Measurements from ENCODE around the gene SPATA6.
"Not testable (repeated sequence)": the region's sequence is repeated elsewhere in the genome, so short reads cannot be mapped to it uniquely, and the experiment has no call there.

SPATA6 gene

DNA sequence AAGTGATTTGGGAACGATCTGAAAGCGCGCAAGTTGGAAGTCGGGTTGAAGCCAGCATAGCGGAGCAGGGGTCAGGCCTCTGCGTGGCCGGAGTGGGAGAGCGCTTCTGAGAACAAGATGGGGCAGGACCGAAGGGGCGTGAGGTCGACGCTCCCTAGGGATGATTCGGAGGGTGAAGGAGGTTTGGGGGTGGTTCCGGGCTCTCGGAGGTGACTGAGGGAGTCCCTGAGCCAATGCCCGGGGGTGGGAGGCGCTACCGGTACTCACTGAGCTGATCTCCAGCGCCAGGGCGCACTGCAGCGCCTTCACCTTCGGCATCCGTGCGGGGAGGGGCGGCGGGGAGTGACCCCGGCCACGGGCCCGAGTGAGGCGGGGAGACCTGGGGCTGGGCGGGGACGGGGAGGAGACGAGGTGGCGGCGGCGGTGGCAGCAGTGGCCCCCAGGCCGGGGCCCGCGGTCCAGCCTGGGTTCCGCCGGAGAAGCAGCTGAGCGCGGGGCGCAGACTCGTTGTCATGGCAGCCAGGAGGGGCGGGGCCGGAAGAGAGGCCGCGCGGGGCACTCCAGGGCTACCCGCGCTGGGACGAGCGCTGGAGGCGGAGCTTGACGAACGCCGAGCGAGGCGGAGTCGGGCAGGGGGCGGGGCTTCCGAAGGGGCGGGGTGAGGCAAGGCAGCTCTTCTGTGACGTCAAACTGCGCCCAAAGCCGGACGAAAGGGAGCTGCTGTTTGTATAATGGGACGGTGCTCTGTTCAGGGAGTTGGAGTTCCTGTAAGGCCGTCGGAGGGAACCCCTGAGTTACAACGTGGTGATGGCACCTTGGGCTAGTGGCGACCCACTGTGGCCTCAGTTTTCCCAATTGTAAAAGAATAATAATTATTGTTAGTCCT lies at the start of gene SPATA6:
Gene SPATA6 (minus strand): TSS at position 514 of the 886 bp plus-strand sequence. CDS start 196 bp downstream, at position 318.
- peak; percentile 91 for DNase-seq

DNA sequence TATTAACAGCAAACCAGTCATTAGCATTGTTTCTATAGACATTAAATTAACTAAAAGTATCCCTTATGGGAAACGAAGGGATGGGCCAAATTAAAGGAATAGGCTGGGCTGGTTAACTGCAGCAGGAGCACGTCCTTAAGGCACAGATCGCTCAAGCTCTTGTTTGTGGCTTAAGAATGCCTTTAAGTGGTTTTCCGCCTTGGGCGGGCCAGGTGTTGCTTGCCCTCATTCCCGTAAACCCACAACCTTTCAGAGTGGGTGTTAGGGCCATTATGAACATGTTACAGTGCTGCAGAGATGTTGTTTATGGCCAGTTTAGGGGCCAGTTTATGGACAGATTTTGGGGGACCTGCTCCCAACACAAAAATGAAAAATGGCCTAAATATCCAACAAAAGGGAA lies 47.9 kb upstream of the SPATA6 start:
- DNase-seq: not testable (repeated sequence)

- no peak for DNase-seq
These were observed 34.9 kb upstream of the SPATA6 start for GRCh38 chr1:48506870-48507269.

DNA sequence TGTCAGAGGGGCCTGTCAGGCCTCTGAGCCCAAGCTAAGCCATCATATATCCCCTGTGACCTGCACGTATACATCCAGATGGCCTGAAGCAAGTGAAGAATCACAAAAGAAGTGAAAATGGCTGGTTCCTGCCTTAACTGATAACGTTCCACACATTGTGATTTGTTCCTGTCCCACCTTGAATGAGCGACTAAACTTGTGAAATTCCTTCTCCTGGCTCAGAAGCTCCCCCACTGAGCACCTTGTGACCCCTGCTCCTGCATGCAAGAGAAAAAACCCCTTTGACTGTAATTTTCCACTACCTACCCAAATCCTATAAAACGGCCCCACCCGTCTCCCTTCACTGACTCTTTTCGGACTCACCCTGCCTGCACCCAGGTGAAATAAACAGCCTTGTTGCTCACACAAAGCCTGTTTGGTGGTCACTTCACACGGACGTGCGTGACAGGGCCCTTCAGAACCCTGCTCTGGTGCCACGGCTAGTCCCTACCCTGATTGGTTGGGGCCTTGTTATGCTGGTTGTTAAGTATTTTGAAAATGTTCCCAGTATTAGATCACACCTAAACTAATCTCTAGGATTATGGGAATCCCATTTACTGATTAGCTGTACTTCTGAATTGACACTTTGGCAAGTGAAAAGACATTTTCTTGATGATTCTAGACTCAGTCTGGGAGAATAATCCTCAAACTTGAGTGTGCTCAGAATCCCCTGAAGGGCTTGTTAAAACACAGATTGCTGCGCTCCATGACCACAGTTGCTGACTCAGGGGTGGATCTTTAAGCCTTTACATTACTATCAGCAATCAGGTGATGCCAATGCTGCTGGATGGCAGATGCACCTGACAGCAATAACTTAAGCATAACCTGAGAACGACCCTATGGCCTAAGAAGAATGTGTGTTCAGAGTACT lies 28.8 kb upstream of the SPATA6 start:
- no peak for DNase-seq

GRCh38 chr1:48499211-48499735 lies 27.3 kb upstream of the SPATA6 start:
- peak; percentile 11 for DNase-seq

- peak; percentile 59 for DNase-seq
These were observed 26.2 kb upstream of the SPATA6 start for GRCh38 chr1:48498096-48498791.

DNA sequence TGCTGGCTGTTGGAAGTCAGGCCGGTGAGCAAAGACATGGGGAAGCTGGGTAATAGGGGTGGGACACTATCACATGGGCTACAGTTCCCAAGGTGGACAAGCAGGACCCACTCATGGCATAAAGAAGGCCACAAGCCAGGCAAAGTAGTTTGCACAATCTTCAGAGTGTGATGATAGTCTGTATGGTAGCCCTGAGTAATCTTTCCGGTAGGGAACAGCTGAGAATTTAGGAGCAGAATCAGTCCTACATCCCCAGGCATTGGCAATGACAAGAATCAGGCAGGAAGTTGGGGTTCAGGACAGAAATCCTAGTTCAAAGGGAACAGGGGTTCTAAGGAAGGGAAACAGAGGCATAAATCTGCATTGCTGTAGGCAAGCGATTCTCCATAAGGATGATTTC lies 23.9 kb upstream of the SPATA6 start:
- no peak for DNase-seq

DNA sequence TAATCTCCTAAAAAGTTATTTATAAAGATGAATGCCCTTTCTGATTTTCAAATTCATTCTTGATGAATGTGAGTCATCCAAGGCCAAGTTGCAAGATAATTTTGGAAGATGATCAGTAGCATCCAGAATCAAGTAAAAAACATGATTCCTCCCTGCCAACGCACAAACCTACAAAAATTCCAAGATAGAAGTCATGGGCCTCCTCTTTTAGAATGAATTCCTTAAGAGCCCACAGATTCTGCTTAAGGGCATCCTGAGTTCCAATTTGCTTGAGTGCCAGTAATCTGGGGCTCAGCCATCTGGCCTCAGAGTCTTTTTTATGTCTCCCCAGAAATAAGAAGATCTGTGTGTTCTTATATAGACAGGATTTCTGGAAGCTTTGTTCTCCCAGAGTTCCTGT lies 23.2 kb upstream of the SPATA6 start:
- DNase-seq: no peak

- DNase-seq: peak; percentile 34
These were observed 22.2 kb upstream of the SPATA6 start for GRCh38 chr1:48493970-48494769.

- DNase-seq: no peak
These were observed 21.0 kb upstream of the SPATA6 start for GRCh38 chr1:48493041-48493440.

DNA sequence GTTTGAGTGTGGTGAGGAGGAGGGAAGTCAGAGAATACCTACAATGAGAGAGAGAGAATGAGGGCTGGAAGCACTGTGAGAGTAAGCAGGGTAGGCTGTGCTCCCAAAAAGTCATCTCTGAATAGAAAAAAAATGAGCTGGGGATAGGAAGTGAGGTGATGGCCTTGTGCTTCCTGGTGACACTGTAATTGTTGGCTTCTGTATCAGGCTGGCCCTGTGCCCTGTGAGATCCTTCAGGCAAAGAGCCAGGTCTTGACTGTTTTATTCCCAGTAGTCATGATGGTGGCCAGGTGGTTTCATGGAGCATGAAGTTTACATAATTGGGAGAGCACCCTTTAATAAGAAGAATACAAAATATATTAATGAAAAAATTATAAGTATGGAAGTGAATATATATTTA lies 20.4 kb upstream of the SPATA6 start:
- DNase-seq: peak; percentile 80

DNA sequence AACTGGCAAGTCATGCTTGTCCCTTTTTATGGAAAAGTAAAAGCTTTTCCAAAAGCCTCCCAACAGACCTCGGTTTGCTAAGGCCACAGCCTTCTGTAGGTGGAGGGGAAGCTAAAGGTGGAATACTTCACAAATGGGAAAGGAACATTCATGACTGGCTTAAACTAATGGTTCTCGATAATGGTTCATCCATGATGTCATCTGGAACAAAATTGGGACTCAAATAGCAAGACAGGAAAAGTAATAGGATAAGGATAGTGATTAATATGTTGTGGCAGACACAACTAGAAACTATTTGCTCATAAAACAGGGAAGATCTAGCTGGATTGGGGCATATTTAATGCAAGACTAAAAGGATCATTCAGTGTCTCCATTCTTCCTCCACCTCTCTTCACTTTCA lies 16.7 kb upstream of the SPATA6 start:
- no peak for DNase-seq

DNA sequence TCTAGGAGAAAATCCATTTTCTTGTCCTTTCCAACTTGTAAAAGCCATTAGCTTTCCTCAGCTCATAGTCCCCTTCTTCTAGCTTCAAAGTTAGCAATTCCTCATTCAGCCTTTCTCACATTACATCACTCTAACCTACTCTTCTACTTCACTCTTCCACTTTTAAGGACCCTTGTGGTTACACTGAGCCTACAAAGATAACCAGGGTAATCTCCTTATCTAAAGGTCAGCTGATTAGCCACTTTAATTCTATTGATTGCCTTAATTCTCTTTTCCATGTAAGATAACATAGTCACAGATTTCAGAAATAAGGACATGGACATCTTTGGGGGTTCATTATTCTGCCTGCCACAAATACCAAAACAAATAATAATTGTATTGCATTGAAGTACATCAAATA lies 8.5 kb upstream of the SPATA6 start:
- DNase-seq: no peak

GRCh38 chr1:48480023-48480422 lies 8.0 kb upstream of the SPATA6 start:
- not testable (repeated sequence) for DNase-seq

GRCh38 chr1:48472638-48473037 lies 634 bp upstream of the SPATA6 start:
- peak; percentile 56 for DNase-seq

DNA sequence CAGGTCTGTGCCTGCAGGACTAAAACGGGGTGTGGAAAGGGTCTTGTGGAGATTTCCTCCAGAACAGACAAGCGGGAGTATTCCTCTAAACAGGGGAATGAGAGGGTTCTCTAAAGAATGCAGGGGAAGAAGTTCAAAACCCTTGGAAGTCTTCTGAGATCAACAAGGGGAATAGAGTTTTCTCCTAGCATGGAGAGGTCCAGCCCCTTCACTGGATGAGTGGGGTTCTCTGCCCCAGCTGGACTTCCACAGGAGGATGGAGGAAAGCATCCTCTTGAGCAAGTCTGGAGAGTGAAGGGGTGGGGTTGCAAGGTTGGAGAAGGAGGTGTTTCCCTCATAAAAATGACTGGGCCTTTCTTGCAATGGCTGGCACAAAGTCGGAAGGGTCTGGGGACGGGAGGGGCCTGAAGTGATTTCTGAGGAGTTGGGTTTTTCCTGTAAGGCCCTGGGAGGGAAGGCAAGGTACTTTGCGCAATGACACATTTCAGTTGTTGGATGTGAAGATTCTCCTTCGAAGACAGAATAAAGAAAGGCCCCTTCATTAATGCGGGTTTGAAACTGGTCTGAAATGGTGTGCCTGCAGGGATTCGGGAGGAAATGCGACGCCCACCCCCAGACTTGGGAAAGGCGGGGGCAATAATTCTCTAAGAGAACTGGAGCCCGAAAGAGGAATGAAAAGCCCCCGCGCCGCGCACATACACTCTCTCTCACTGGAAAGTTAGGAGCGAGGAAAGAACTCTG lies 884 bp downstream of the SPATA6 start:
- no peak for DNase-seq

- DNase-seq: no peak
These were observed 1.5 kb downstream of the SPATA6 start for GRCh38 chr1:48470481-48470855.

GRCh38 chr1:48469616-48470480 lies 2.2 kb downstream of the SPATA6 start:
- DNase-seq: no peak

GRCh38 chr1:48466594-48466993 lies 5.4 kb downstream of the SPATA6 start:
- DNase-seq: no peak

- no peak for DNase-seq
These were observed 9.2 kb downstream of the SPATA6 start for GRCh38 chr1:48462716-48463302.

Measured in NCI-H1105 treated with DMSO at 0.1 percent for 48 hours (cell line).